T-cell (primary cell): Measurements from ENCODE around the gene COL6A3. TPM values are rescaled to one million over a fixed set of nuclear protein-coding genes. Genes with fewer than 3 reads are reported as not detected.

Source experiments
- ATAC-seq, 4 experiments: fragments of 200-7000 bp in 3 of 4; fragments of 150-1000 bp in 1 of 4; cut with Tn5 transposase; replicated peaks in 1 of 4; 1 replicate in 3 of 4; 2 replicates in 1 of 4; pipeline ENCODE4 v1.10.0; 2021; ENCODE audit warnings: moderate library complexity in 3 of 4, mild to moderate bottlenecking in 2 of 4, moderate number of reproducible peaks in 1 of 4
- CTCF ChIA-PET, 2 donors: fragments of 300-600 bp; sonication (Branson Sonifier 250); formaldehyde crosslinking; loops; one replicate each; lab custom pipeline; 2022; ENCODE audit warnings: antibody characterized with exemption in 2 of 2; lab: Charles Lee
- POLR2A ChIA-PET, 2 donors: fragments of 300-600 bp; sonication (Branson Sonifier 250); formaldehyde crosslinking; loops; one replicate each; lab custom pipeline; 2022; ENCODE audit warnings: antibody characterized with exemption in 2 of 2; lab: Charles Lee
- DNase-seq, 35 experiments: peaks; one replicate each; pipeline versions ENCODE4 v3.0.0 to v3.0.0-alpha.2; 2013 to 2023
- H3K27ac ChIP-seq: one replicate; pipeline ENCODE4 v1.5.1; 2013; ENCODE audit warnings: low read length
- H3K27me3 ChIP-seq, 2 experiments: replicated peaks in 1 of 2; 1 replicate in 1 of 2; 2 replicates in 1 of 2; pipeline versions ENCODE4 v1.6.1 to v1.7.0; 2013; ENCODE audit warnings: low read length in 1 of 2, mixed read lengths in 1 of 2; ENCODE audit not compliant: control insufficient read depth in 2 of 2, insufficient read depth in 2 of 2; ENCODE audit errors: extremely low read depth in 1 of 2
- H3K36me3 ChIP-seq, 2 donors: 1 replicate in 1 of 2; 2 replicates in 1 of 2; pipeline versions ENCODE4 v1.6.1 to v1.7.0; 2013; ENCODE audit warnings: low read length in 1 of 2; ENCODE audit not compliant: control insufficient read depth in 2 of 2, insufficient read depth in 1 of 2; ENCODE audit errors: extremely low read depth in 1 of 2
- H3K4me1 ChIP-seq, 2 experiments: 1 replicate in 1 of 2; 2 replicates in 1 of 2; pipeline versions ENCODE4 v1.6.1 to v1.7.0; 2013; ENCODE audit warnings: low read length in 2 of 2, mixed read lengths in 1 of 2; ENCODE audit not compliant: insufficient read depth in 2 of 2, control insufficient read depth in 1 of 2; ENCODE audit errors: extremely low read depth in 1 of 2
- H3K4me3 ChIP-seq, 2 donors: 1 replicate in 1 of 2; 2 replicates in 1 of 2; pipeline versions ENCODE4 v1.5.1 to v1.7.0; 2013; ENCODE audit warnings: mild to moderate bottlenecking in 2 of 2, low read length in 1 of 2, moderate library complexity in 1 of 2; ENCODE audit not compliant: control insufficient read depth in 1 of 2; ENCODE audit errors: extremely low read depth in 1 of 2
- H3K9me3 ChIP-seq: 2 replicates; pipeline ENCODE4 v1.7.0; 2013
- H3K27ac Mint-ChIP-seq, 2 donors: one replicate each; pipeline ENCODE4 v1.8.0; 2020 to 2021; ENCODE audit warnings: mild to moderate bottlenecking in 2 of 2, mixed read lengths in 2 of 2
- H3K27me3 Mint-ChIP-seq, 2 donors: one replicate each; pipeline ENCODE4 v1.8.0; 2021 to 2022; ENCODE audit warnings: mixed read lengths in 2 of 2
- H3K36me3 Mint-ChIP-seq: one replicate; pipeline ENCODE4 v1.8.0; 2021; ENCODE audit warnings: mixed read lengths
- H3K4me1 Mint-ChIP-seq, 3 donors: one replicate each; pipeline ENCODE4 v1.8.0; 2020 to 2022; ENCODE audit warnings: mixed read lengths in 3 of 3, mild to moderate bottlenecking in 1 of 3
- H3K4me3 Mint-ChIP-seq, 3 donors: one replicate each; pipeline ENCODE4 v1.8.0; 2020 to 2022; ENCODE audit warnings: mild to moderate bottlenecking in 3 of 3, mixed read lengths in 3 of 3, moderate library complexity in 3 of 3
- H3K9me3 Mint-ChIP-seq, 3 donors: one replicate each; pipeline ENCODE4 v1.8.0; 2020 to 2022; ENCODE audit warnings: mixed read lengths in 3 of 3
- WGBS: methylation state at CpG from one replicate; pipeline ENCODE4 v1.1.5; 2013; ENCODE audit warnings: missing lambda C conversion rate; ENCODE audit not compliant: insufficient coverage; 5-methylcytosine and 5-hydroxymethylcytosine counted together
- total RNA-seq, 35 experiments: library from RNA in 6 of 35; stranded (reverse) in 6 of 35; fragments of 120-200 nt in 1 of 35; gene quantifications; one replicate each; pipeline versions ENCODE4 v1.2.1 to v1.2.4 and lab custom pipeline; 2013 to 2026

COL6A3 gene
- total RNA-seq, 5 donors from 2014 or later (not counting 1 experiment from before 2014, with no cell fraction given), result 1.5 to 2.9 (median 2.5) TPM

DNA sequence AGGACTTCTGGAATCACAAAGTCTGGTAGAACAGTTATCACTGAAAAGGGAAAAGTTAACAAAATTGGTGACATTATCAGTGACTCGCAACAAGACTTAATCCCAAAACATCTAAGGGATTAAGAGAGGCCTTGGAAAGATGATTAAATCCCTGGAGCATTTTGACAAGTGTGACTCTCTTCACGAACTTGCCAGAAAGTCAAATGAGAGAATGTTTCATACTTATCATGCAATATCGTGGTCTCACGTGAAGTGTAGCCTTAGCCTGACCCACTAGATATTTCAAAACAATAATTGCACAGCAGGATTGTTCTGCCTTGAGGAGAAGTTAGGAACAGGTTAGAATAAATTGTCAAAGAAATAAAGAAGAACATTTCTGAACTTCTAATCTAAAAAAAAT lies 104.5 kb downstream of the COL6A3 start:
- H3K36me3 Mint-ChIP-seq, result no peaks in the 10 kb centered on the region
- H3K36me3 ChIP-seq, result no peaks in the 10 kb centered on the region
- ChIA-PET CTCF (no interaction called here), POLR2A (no interaction called here)
- H3K9me3 ChIP-seq, result no peaks in the 10 kb centered on the region
- no peak overlapping the region for H3K4me3 Mint-ChIP-seq
- no CpG with 5 or more reads among the region's 4 CpGs for WGBS
- H3K27ac ChIP-seq, result no peak overlapping the region
- H3K27ac Mint-ChIP-seq, result no peak overlapping the region
- ATAC-seq, result no peak
- H3K4me1 ChIP-seq, result no peaks in the 10 kb centered on the region
- H3K4me3 ChIP-seq, result no peak overlapping the region
- peaks cover 17 to 18% of the 10 kb centered on the region in 2 donors for H3K27me3 Mint-ChIP-seq
- no peaks in the 10 kb centered on the region for H3K4me1 Mint-ChIP-seq
- H3K9me3 Mint-ChIP-seq, result peaks cover 0 to under 1% (median 0%) of the 10 kb centered on the region in 3 donors
- H3K27me3 ChIP-seq, result peaks cover 0 to 12% of the 10 kb centered on the region in 2 experiments
- DNase-seq, result no peak

- ATAC-seq, result no peak
- CTCF ChIA-PET, result no interaction called here
- POLR2A ChIA-PET, result no interaction called here
Observed at GRCh38 chr2:237309011-237309410, 105.0 kb downstream of the COL6A3 start.

DNA sequence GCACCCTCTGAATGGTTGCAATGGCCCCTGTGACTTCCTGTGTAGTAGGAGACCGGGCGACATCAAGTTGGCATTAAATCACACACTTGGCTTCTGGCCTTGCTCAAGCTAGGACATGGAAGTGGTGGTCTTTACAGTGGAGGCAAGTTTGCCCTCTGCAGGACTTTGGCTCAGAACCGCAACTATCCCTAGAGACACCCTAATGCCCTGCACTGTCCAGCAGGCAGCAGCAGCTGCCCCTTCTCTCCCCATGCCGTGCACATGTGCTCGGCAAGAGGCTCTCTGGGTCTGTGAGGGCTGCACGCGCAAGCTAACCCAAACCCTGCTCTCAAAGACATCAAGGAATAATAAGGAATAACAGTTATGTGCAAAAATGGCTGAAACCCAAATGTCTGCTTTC lies 106.5 kb downstream of the COL6A3 start:
- Histone ChIP-seq H3K4me3 (no peak overlapping the region), H3K27ac (no peak overlapping the region), H3K4me1 (no peaks in the 10 kb centered on the region), H3K27me3 (peaks cover 0 to 12% of the 10 kb centered on the region in 2 experiments), H3K36me3 (no peaks in the 10 kb centered on the region), H3K9me3 (no peaks in the 10 kb centered on the region)
- Mint-ChIP-seq H3K9me3 (peaks cover 0 to 12% (median 4%) of the 10 kb centered on the region in 3 donors), H3K36me3 (no peaks in the 10 kb centered on the region), H3K27ac (no peak overlapping the region), H3K4me1 (no peaks in the 10 kb centered on the region), H3K4me3 (no peak overlapping the region), H3K27me3 (peaks cover 12 to 18% of the 10 kb centered on the region in 2 donors)
- no peak for DNase-seq
- ATAC-seq, result no peak
- WGBS, result 100% methylated on average over 1 of the region's 7 CpGs
- CTCF ChIA-PET, result no interaction called here
- POLR2A ChIA-PET, result interaction anchor here in 1 of 2 donors (0.7 kb wide), 1 partner anchor 50 kb away, joined by 4 read pairs; no protein-coding TSS in a partner anchor

More at GRCh38 chr2:237309011-237309410, 105.0 kb downstream of the COL6A3 start:
- Mint-ChIP-seq H3K9me3 (peaks cover 0 to 5% (median 0%) of the 10 kb centered on the region in 3 donors), H3K27ac (no peak overlapping the region), H3K27me3 (peaks cover 17 to 18% of the 10 kb centered on the region in 2 donors), H3K4me3 (no peak overlapping the region), H3K36me3 (no peaks in the 10 kb centered on the region), H3K4me1 (no peaks in the 10 kb centered on the region)
- no peak for DNase-seq
- no peaks in the 10 kb centered on the region for H3K4me1 ChIP-seq
- no peaks in the 10 kb centered on the region for H3K36me3 ChIP-seq
- no CpG with 5 or more reads among the region's 3 CpGs for WGBS
- H3K4me3 ChIP-seq, result no peak overlapping the region
- H3K27ac ChIP-seq, result no peak overlapping the region
- H3K9me3 ChIP-seq, result no peaks in the 10 kb centered on the region
- H3K27me3 ChIP-seq, result peaks cover 0 to 12% of the 10 kb centered on the region in 2 experiments

DNA sequence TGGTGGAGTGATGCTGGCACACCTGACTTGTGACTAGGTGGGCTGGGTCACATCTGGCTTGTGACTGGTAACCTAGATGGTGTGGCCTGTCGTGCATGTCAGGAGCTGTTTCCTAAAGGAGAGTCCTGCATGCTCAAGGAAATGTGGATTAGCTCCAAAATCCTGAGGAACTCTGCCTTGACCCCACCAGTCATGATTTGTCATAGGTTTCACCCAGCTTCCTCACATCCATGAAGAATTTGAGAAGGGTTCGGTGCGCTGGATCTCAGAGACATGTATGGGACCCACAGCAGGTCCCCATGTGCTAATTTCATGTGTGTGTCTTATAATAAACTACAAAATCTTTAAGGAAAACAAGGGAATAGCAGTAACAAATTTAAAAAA lies 107.2 kb downstream of the COL6A3 start:
- Mint-ChIP-seq H3K9me3 (peaks cover 0 to 14% (median 5%) of the 10 kb centered on the region in 3 donors), H3K27ac (no peak overlapping the region), H3K4me1 (no peaks in the 10 kb centered on the region), H3K27me3 (peaks cover 12 to 18% of the 10 kb centered on the region in 2 donors), H3K36me3 (no peaks in the 10 kb centered on the region), H3K4me3 (no peak overlapping the region)
- Histone ChIP-seq H3K4me1 (no peaks in the 10 kb centered on the region), H3K4me3 (no peak overlapping the region), H3K27me3 (peaks cover 0 to 12% of the 10 kb centered on the region in 2 experiments), H3K36me3 (no peaks in the 10 kb centered on the region), H3K9me3 (no peaks in the 10 kb centered on the region), H3K27ac (no peak overlapping the region)
- ATAC-seq (no peak), DNase-seq (no peak)
- 78% methylated on average over 1 of the region's 3 CpGs for WGBS
- POLR2A ChIA-PET, result interaction anchor here in 1 of 2 donors (0.7 kb wide), 1 partner anchor 50 kb away, joined by 4 read pairs; no protein-coding TSS in a partner anchor
- CTCF ChIA-PET, result no interaction called here

DNA sequence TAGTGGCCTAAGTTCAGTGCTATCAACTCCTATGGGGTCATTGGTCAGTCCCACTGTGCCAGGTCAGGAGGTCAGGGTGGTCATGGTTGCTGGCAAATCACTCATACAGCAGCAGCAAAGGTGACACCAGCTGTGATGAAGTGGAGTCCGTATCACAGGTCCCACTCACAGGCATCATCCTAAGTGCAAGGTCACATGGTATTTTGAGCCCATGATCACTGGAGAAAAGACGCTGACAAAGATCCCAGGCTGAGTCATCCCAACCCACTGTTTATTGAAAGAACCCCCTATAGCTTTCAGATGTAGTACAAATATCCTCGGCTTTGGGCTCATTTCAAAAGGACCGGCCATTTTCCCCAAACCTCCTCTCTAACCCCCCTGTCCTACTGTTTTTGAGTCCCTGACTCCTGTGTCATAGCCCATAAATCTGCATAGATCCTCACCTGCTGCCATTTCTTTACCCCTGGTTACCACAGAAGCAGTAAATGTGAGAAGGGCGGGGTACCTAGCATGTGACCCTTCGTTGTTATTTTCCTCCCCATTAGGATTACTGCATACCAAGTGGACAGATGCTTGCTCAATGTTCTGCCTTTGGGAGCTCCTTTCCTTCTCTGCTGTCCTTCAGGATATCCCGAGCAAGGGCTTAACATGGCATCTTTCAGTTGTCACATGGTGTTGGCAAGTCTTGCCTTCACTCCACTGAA lies 107.7 kb downstream of the COL6A3 start:
- WGBS, result 57% methylated on average over 7 of the region's 7 CpGs
- no peak overlapping the region for H3K4me3 ChIP-seq
- CTCF ChIA-PET, result interaction anchor here in 1 of 2 donors (0.6 kb wide), 1 partner anchor 444 kb away, joined by 3 read pairs; no protein-coding TSS in a partner anchor
- no peaks in the 10 kb centered on the region for H3K36me3 Mint-ChIP-seq
- H3K4me1 ChIP-seq, result no peaks in the 10 kb centered on the region
- H3K9me3 ChIP-seq, result no peaks in the 10 kb centered on the region
- no peak for DNase-seq
- H3K9me3 Mint-ChIP-seq, result peaks cover 0 to 14% (median 5%) of the 10 kb centered on the region in 3 donors
- no peak overlapping the region for H3K27ac ChIP-seq
- peaks cover 0 to 12% of the 10 kb centered on the region in 2 experiments for H3K27me3 ChIP-seq
- H3K4me1 Mint-ChIP-seq, result no peaks in the 10 kb centered on the region
- ATAC-seq, result no peak
- H3K4me3 Mint-ChIP-seq, result no peak overlapping the region
- POLR2A ChIA-PET, result no interaction called here
- H3K27me3 Mint-ChIP-seq, result peaks cover 12 to 18% of the 10 kb centered on the region in 2 donors
- no peaks in the 10 kb centered on the region for H3K36me3 ChIP-seq
- H3K27ac Mint-ChIP-seq, result no peak overlapping the region

GRCh38 chr2:237305579-237305978 lies 108.4 kb downstream of the COL6A3 start:
- DNase-seq, result no peak
- POLR2A ChIA-PET, result no interaction called here
- no peak overlapping the region for H3K4me3 ChIP-seq
- Mint-ChIP-seq H3K27me3 (peaks cover 10 to 18% of the 10 kb centered on the region in 2 donors), H3K4me1 (no peaks in the 10 kb centered on the region), H3K36me3 (no peaks in the 10 kb centered on the region), H3K9me3 (peaks cover 0 to 14% (median 5%) of the 10 kb centered on the region in 3 donors), H3K4me3 (no peak overlapping the region), H3K27ac (no peak overlapping the region)
- no peaks in the 10 kb centered on the region for H3K4me1 ChIP-seq
- CTCF ChIA-PET, result interaction anchor here in 1 of 2 donors (0.6 kb wide), 1 partner anchor 444 kb away, joined by 3 read pairs; no protein-coding TSS in a partner anchor
- H3K9me3 ChIP-seq, result no peaks in the 10 kb centered on the region
- H3K27me3 ChIP-seq, result peaks cover 0 to 12% of the 10 kb centered on the region in 2 experiments
- ATAC-seq, result no peak
- no peak overlapping the region for H3K27ac ChIP-seq
- no peaks in the 10 kb centered on the region for H3K36me3 ChIP-seq
